NT2/D1 (cell line): ENCODE measurements around the gene KDM2A.

Source experiments
- SUZ12 ChIP-seq: IDR thresholded peaks from 2 replicates; pipeline ENCODE4 v1.6.1; 2011; ENCODE audit not compliant: insufficient read length, insufficient read depth; ENCODE audit errors: extremely low read depth
- YY1 ChIP-seq: IDR thresholded peaks from 2 replicates; pipeline ENCODE4 v1.6.1; 2011; ENCODE audit not compliant: insufficient read length, insufficient read depth
- ZNF274 ChIP-seq: IDR thresholded peaks from 2 replicates; pipeline ENCODE4 v1.6.1; 2011; ENCODE audit warnings: mild to moderate bottlenecking, low read depth, low read length

GRCh38 chr11:67273260-67273990, 154.4 kb downstream of the KDM2A start:
- TF ChIP-seq YY1 (no peak), SUZ12 (no peak), ZNF274 (no peak)
